Measurements from ENCODE around the gene UTS2. TPM values are rescaled to one million over a fixed set of nuclear protein-coding genes. Genes with fewer than 3 reads are reported as not detected.
A peak's percentile ranks its signal among the peaks of the same experiment; 100 is the strongest.

The UTS2 gene
- total and polyA plus RNA-seq, 9 of the 15 experiments (the other 6 are each of a cell fraction or from before 2014, with no cell fraction given) = 0.22 to 0.29 TPM; not detected in 7

DNA sequence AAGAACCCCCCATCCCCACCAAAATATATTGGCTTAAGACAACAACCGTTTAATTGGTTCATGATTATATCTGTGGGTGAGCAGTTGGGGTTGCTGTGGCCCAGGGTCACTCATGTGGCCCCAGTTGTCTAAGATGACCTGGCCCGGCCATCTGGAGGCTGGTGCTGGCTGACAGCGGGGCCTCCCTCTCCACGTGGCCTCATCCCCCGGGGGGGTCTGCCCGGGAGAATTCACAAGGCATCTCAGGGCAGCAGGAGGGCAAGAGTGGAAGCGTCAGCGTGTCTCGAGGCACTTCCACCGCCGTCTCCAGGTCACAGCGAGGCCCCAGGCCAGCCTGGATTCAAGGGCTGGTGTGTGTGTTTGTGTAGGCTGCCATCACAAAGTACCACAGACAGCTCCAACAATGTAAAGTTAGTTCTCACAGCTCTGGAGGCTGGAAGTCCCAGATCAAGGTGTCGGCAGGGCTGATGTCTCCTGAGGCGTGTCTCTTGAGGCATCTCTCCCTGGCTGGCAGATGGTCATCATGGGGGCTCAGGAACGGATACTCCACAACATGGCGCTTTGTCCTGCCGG is 11.0 kb upstream of the UTS2 start (continued):
- no peak for TF ChIP-seq SIN3A (IDR thresholded peaks at IDR 0.05; ENCODE audit: borderline replicate concordance in 2 of 2, control insufficient read depth in 1 of 2, low read depth in 2 of 2, low read length in 2 of 2)
- TF ChIP-seq, protein P1, sequence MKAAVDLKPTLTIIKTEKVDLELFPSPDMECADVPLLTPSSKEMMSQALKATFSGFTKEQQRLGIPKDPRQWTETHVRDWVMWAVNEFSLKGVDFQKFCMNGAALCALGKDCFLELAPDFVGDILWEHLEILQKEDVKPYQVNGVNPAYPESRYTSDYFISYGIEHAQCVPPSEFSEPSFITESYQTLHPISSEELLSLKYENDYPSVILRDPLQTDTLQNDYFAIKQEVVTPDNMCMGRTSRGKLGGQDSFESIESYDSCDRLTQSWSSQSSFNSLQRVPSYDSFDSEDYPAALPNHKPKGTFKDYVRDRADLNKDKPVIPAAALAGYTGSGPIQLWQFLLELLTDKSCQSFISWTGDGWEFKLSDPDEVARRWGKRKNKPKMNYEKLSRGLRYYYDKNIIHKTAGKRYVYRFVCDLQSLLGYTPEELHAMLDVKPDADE (conservative IDR thresholded peaks at IDR 0.05; ENCODE audit: control insufficient read depth, low read depth, low read length) = no peak
- TF ChIP-seq, protein P2, sequence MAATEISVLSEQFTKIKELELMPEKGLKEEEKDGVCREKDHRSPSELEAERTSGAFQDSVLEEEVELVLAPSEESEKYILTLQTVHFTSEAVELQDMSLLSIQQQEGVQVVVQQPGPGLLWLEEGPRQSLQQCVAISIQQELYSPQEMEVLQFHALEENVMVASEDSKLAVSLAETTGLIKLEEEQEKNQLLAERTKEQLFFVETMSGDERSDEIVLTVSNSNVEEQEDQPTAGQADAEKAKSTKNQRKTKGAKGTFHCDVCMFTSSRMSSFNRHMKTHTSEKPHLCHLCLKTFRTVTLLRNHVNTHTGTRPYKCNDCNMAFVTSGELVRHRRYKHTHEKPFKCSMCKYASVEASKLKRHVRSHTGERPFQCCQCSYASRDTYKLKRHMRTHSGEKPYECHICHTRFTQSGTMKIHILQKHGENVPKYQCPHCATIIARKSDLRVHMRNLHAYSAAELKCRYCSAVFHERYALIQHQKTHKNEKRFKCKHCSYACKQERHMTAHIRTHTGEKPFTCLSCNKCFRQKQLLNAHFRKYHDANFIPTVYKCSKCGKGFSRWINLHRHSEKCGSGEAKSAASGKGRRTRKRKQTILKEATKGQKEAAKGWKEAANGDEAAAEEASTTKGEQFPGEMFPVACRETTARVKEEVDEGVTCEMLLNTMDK (IDR thresholded peaks at IDR 0.05; ENCODE audit: borderline replicate concordance, insufficient read depth, low read depth, low read length, poor library complexity, severe bottlenecking) = no peak
- TF ChIP-seq, protein P3, sequence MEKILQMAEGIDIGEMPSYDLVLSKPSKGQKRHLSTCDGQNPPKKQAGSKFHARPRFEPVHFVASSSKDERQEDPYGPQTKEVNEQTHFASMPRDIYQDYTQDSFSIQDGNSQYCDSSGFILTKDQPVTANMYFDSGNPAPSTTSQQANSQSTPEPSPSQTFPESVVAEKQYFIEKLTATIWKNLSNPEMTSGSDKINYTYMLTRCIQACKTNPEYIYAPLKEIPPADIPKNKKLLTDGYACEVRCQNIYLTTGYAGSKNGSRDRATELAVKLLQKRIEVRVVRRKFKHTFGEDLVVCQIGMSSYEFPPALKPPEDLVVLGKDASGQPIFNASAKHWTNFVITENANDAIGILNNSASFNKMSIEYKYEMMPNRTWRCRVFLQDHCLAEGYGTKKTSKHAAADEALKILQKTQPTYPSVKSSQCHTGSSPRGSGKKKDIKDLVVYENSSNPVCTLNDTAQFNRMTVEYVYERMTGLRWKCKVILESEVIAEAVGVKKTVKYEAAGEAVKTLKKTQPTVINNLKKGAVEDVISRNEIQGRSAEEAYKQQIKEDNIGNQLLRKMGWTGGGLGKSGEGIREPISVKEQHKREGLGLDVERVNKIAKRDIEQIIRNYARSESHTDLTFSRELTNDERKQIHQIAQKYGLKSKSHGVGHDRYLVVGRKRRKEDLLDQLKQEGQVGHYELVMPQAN (IDR thresholded peaks at IDR 0.05; ENCODE audit: borderline replicate concordance) = no peak
- TF ChIP-seq, protein P4, sequence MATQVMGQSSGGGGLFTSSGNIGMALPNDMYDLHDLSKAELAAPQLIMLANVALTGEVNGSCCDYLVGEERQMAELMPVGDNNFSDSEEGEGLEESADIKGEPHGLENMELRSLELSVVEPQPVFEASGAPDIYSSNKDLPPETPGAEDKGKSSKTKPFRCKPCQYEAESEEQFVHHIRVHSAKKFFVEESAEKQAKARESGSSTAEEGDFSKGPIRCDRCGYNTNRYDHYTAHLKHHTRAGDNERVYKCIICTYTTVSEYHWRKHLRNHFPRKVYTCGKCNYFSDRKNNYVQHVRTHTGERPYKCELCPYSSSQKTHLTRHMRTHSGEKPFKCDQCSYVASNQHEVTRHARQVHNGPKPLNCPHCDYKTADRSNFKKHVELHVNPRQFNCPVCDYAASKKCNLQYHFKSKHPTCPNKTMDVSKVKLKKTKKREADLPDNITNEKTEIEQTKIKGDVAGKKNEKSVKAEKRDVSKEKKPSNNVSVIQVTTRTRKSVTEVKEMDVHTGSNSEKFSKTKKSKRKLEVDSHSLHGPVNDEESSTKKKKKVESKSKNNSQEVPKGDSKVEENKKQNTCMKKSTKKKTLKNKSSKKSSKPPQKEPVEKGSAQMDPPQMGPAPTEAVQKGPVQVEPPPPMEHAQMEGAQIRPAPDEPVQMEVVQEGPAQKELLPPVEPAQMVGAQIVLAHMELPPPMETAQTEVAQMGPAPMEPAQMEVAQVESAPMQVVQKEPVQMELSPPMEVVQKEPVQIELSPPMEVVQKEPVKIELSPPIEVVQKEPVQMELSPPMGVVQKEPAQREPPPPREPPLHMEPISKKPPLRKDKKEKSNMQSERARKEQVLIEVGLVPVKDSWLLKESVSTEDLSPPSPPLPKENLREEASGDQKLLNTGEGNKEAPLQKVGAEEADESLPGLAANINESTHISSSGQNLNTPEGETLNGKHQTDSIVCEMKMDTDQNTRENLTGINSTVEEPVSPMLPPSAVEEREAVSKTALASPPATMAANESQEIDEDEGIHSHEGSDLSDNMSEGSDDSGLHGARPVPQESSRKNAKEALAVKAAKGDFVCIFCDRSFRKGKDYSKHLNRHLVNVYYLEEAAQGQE (IDR thresholded peaks at IDR 0.05; ENCODE audit: borderline replicate concordance) = peak; percentile 57
- TF ChIP-seq, protein P4 (CRISPR knock-in tag; IDR thresholded peaks at IDR 0.05; ENCODE audit: low read depth) = no peak
- TF ChIP-seq PCBP1 (IDR thresholded peaks at IDR 0.05; ENCODE audit: low read depth, low read length, poor library complexity, severe bottlenecking) = no peak
- TF ChIP-seq SRSF1 (IDR thresholded peaks at IDR 0.05; ENCODE audit: low read depth, low read length) = no peak
- no peak for TF ChIP-seq ZNF311 (CRISPR knock-in tag; IDR thresholded peaks at IDR 0.05)
- TF ChIP-seq MIER1 (IDR thresholded peaks at IDR 0.05; ENCODE audit: low read depth) = 0 out of 2 replicates have a peak, but pooled peaks have one; percentile 35
- no peak for TF ChIP-seq RNF2 (IDR thresholded peaks at IDR 0.05)

Measured in K562 (cell line).